ENCODE data around the gene SENP3.

The SENP3 gene

DNA sequence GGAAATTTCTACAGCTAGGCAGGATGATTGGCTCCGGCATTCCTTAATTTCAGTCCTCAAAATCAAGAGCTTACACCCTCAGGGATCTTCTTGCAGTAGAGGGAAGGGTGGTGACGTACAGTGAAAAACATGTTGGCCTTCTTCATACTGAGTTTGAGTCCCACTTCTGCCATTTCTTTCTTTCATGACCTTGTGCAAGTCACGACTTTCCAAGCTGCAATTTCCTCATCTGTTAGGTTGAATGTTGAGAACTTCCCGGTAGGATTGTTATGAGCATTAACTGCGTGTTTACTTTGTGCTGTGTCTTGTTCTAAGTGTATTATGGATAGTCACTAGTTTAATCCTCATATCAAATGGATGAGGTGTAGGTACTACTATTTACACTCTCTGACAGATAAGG is 7.9 kb downstream of the SENP3 start:
- 80% methylated on average over 1 of the region's 5 CpGs; no CpG with 5 or more reads in 1 of the 2 experiments for WGBS, 2 experiments (ENCODE audit: insufficient coverage in 2 of 2)
- H3K4me1 ChIP-seq (ENCODE audit: control insufficient read depth, insufficient read depth, low read length, poor library complexity, severe bottlenecking) = peaks cover 14% of the 10 kb centered on the region
- no peaks in the 10 kb centered on the region for H3K9me3 ChIP-seq (ENCODE audit: control insufficient read depth, low read length)
- peaks cover 77% of the 10 kb centered on the region for H3K36me3 ChIP-seq (ENCODE audit: control insufficient read depth, insufficient read depth, low read length)
- H3K4me3 ChIP-seq (ENCODE audit: extremely low read depth, insufficient read depth, low read length, poor library complexity, severe bottlenecking) = no peak overlapping the region
- no peak overlapping the region for H3K27ac ChIP-seq (ENCODE audit: low read depth, low read length, severe bottlenecking)

DNA sequence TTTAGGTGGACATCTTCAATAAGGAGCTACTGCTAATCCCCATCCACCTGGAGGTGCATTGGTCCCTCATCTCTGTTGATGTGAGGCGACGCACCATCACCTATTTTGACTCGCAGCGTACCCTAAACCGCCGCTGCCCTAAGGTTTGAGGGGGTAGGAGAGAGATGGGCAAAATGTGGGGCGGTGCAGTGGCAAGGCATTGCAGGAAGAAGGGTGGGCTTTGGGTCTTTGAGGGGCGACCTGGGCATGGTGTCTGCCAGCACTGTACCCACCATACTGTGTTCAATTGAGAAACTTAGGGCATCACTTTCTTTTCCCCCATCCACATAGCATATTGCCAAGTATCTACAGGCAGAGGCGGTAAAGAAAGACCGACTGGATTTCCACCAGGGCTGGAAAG is 8.6 kb downstream of the SENP3 start:
- 94 to 99% methylated on average over 2 to 8 of the region's 10 CpGs for WGBS, 2 experiments (ENCODE audit: insufficient coverage in 2 of 2)
- H3K27ac ChIP-seq (ENCODE audit: low read depth, low read length, severe bottlenecking) = no peak overlapping the region
- H3K9me3 ChIP-seq (ENCODE audit: control insufficient read depth, low read length) = no peaks in the 10 kb centered on the region
- no peak overlapping the region for H3K4me3 ChIP-seq (ENCODE audit: extremely low read depth, insufficient read depth, low read length, poor library complexity, severe bottlenecking)
- H3K36me3 ChIP-seq (ENCODE audit: control insufficient read depth, insufficient read depth, low read length) = peaks cover 77% of the 10 kb centered on the region
- H3K4me1 ChIP-seq (ENCODE audit: control insufficient read depth, insufficient read depth, low read length, poor library complexity, severe bottlenecking) = peaks cover 22% of the 10 kb centered on the region

DNA sequence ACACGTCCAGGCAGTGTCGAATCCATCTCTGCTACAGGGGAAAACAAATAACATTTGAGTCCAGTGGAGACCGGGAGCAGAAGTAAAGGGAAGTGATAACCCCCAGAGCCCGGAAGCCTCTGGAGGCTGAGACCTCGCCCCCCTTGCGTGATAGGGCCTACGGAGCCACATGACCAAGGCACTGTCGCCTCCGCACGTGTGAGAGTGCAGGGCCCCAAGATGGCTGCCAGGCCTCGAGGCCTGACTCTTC is 10.5 kb downstream of the SENP3 start:
- peaks cover 26% of the 10 kb centered on the region for H3K4me1 ChIP-seq (ENCODE audit: control insufficient read depth, insufficient read depth, low read length, poor library complexity, severe bottlenecking)
- WGBS, 2 experiments (ENCODE audit: insufficient coverage in 2 of 2) = 0 to 1% methylated on average over 9 to 11 of the region's 11 CpGs
- H3K36me3 ChIP-seq (ENCODE audit: control insufficient read depth, insufficient read depth, low read length) = peaks cover 77% of the 10 kb centered on the region

DNA sequence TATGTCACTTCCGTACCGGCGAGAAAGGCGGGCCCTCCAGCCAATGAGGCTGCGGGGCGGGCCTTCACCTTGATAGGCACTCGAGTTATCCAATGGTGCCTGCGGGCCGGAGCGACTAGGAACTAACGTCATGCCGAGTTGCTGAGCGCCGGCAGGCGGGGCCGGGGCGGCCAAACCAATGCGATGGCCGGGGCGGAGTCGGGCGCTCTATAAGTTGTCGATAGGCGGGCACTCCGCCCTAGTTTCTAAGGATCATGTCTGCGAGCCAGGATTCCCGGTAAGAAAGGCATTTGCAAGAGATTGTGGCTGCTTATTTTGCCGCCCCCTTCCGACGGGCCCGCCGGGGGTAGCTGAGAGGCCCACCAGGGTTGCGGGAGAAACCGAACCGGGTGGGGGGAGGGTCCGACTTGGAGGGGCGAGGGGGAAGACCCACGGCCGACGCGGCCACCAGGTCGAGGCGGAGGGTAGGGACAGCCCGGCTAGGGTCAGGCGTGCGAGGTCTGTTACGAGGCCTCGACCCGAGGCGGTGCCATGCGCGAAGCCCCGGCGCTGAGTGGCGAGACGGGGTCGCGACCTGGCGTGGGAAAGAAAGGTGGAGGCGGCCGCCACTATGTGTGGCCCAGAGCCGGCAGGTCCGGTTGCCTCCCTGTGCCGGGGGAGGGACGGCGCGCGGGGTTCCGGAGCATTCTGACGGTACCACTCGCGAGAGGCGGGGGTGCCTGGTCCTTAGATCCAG is 11.0 kb downstream of the SENP3 start:
- Histone ChIP-seq H3K4me1 (ENCODE audit: control insufficient read depth, insufficient read depth, low read length, poor library complexity, severe bottlenecking) (peaks cover 27% of the 10 kb centered on the region), H3K27ac (ENCODE audit: low read depth, low read length, severe bottlenecking) (peak overlapping the region; percentile 96), H3K36me3 (ENCODE audit: control insufficient read depth, insufficient read depth, low read length) (peaks cover 78% of the 10 kb centered on the region), H3K4me3 (ENCODE audit: extremely low read depth, insufficient read depth, low read length, poor library complexity, severe bottlenecking) (peak overlapping the region; percentile 99), H3K9me3 (ENCODE audit: control insufficient read depth, low read length) (no peaks in the 10 kb centered on the region)
- 0 to 1% methylated on average over 67 of the region's 73 CpGs for WGBS, 2 experiments (ENCODE audit: insufficient coverage in 2 of 2)

More for the DNA sequence above, 10.5 kb downstream of the SENP3 start:
- Histone ChIP-seq H3K27ac (ENCODE audit: low read depth, low read length, severe bottlenecking) (peak overlapping the region; percentile 89), H3K9me3 (ENCODE audit: control insufficient read depth, low read length) (no peaks in the 10 kb centered on the region), H3K4me3 (ENCODE audit: extremely low read depth, insufficient read depth, low read length, poor library complexity, severe bottlenecking) (peak overlapping the region; percentile 49)

DNA sequence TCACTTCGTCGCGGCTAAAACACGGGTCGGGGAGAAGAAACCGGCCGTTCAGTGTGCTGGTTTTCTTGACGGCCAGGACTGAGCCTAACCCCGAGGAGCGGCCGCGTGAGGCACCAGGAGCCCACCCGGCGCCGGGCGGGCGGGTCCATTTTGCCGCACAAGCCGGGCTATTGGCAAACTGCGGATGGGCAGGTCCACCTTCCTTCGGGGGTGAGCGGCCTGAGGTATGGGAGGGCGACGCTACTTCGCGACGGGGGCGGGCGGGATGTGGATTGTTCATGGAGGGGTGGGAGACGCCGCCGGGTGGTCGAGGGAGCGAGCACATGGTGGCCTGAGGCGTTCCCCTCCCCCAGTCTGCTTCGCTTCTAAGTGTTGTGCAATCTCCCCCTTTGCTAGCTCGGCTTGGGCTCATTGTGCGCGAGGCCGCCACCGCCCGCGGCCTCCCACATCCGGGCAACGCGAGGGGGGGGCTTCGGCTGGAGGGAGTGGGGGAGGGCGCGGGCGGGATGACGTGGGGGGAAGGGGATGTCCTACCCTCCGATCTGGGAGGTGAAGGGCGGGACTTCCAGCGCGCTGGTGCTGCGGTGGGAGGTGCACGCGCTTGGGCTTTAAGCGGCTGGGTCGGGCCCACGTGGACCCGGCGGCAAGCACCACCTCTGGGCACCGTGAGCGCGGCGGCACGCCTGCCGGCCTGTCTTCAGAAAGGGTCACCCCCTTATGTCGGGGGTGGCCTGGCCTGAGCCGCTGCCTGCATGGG is 11.8 kb downstream of the SENP3 start:
- 0 to 1% methylated on average over 43 to 45 of the region's 71 CpGs for WGBS, 2 experiments (ENCODE audit: insufficient coverage in 2 of 2)
- peak overlapping the region; percentile 99 for H3K4me3 ChIP-seq (ENCODE audit: extremely low read depth, insufficient read depth, low read length, poor library complexity, severe bottlenecking)
- no peaks in the 10 kb centered on the region for H3K9me3 ChIP-seq (ENCODE audit: control insufficient read depth, low read length)
- H3K4me1 ChIP-seq (ENCODE audit: control insufficient read depth, insufficient read depth, low read length, poor library complexity, severe bottlenecking) = peaks cover 29% of the 10 kb centered on the region
- H3K36me3 ChIP-seq (ENCODE audit: control insufficient read depth, insufficient read depth, low read length) = peaks cover 82% of the 10 kb centered on the region
- H3K27ac ChIP-seq (ENCODE audit: low read depth, low read length, severe bottlenecking) = peak overlapping the region; percentile 96

DNA sequence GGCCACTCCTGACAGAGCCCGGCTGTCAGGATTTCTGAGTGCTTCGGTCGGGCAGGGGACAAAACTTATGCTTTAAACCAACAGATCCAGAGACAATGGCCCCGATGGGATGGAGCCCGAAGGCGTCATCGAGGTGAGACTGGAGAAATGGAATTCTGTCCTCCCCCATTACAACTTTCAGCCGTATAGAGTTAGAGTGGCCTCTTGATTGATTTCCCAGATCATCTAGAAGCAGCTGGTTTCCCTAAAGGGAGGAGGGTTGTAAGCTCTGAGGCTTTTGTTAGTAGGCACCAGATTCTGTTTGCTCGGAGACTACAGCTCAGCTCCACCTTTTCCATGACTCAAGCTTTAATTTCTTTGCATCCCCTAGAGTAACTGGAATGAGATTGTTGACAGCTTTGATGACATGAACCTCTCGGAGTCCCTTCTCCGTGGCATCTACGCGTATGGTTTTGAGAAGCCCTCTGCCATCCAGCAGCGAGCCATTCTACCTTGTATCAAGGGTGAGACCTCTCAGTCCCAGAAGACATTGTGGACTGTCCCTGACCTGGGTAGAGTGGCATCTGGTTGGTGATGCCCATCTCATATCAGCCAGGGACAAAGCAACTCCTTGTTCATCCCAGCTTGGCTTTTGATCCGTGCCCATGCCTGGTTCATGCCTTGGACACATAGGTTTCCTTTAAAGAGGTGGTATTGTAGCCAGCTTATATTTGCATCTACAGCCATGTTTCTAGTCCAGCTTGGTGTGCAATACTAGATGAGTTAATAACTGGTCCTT is 12.6 kb downstream of the SENP3 start:
- H3K36me3 ChIP-seq (ENCODE audit: control insufficient read depth, insufficient read depth, low read length) = peaks cover 82% of the 10 kb centered on the region
- WGBS, 2 experiments (ENCODE audit: insufficient coverage in 2 of 2) = 25 to 31% methylated on average over 9 to 10 of the region's 15 CpGs
- peak overlapping the region; percentile 96 for H3K27ac ChIP-seq (ENCODE audit: low read depth, low read length, severe bottlenecking)
- H3K4me3 ChIP-seq (ENCODE audit: extremely low read depth, insufficient read depth, low read length, poor library complexity, severe bottlenecking) = peak overlapping the region; percentile 99
- no peaks in the 10 kb centered on the region for H3K9me3 ChIP-seq (ENCODE audit: control insufficient read depth, low read length)
- H3K4me1 ChIP-seq (ENCODE audit: control insufficient read depth, insufficient read depth, low read length, poor library complexity, severe bottlenecking) = peaks cover 37% of the 10 kb centered on the region

DNA sequence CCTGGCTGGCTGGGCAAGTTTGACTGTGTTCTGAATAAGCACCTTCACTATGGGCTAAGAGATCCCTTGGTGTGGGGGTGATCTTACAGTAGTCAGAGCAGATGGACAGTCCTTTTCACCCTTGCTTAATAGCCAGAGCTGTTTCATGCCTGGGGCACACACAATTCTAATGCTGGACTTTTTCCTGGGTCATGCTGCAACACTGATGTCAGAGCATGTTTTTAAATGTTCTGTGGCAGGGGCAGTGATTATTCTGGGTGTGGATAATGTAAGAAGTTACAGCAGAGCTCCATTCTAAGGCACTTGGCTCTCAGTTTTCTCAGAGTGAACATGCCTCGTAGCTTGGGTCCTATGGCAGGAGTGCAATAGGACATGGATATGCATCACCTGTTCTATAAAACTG is 13.8 kb downstream of the SENP3 start:
- H3K9me3 ChIP-seq (ENCODE audit: control insufficient read depth, low read length) = no peaks in the 10 kb centered on the region
- H3K4me1 ChIP-seq (ENCODE audit: control insufficient read depth, insufficient read depth, low read length, poor library complexity, severe bottlenecking) = peaks cover 40% of the 10 kb centered on the region
- peaks cover 79% of the 10 kb centered on the region for H3K36me3 ChIP-seq (ENCODE audit: control insufficient read depth, insufficient read depth, low read length)
- H3K4me3 ChIP-seq (ENCODE audit: extremely low read depth, insufficient read depth, low read length, poor library complexity, severe bottlenecking) = peak overlapping the region; percentile 99
- H3K27ac ChIP-seq (ENCODE audit: low read depth, low read length, severe bottlenecking) = peak overlapping the region; percentile 20
- 90 to 100% methylated on average over 1 of the region's 1 CpG for WGBS, 2 experiments (ENCODE audit: insufficient coverage in 2 of 2)

DNA sequence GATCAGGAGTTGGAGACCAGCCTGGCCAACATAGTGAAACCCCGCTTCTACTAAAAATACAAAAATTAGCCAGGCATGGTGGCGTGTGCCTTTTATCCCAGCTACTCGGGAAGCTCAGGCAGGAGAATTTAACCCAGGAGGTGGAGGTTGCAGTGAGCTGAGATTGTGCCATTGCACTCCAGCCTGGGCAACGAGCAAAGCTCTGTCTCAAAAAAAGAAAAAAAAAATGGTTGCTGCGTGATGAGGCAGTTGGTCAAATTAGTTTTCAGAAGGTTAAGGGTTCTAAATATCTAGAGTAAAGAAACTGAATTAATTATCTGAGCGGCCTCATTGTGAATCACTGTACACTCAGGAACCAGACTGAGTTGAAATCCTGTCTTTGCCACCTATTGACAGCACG is 14.2 kb downstream of the SENP3 start:
- WGBS, 2 experiments (ENCODE audit: insufficient coverage in 2 of 2) = 96 to 100% methylated on average over 5 to 7 of the region's 7 CpGs
- Histone ChIP-seq H3K36me3 (ENCODE audit: control insufficient read depth, insufficient read depth, low read length) (peaks cover 74% of the 10 kb centered on the region), H3K27ac (ENCODE audit: low read depth, low read length, severe bottlenecking) (peak overlapping the region; percentile 20), H3K9me3 (ENCODE audit: control insufficient read depth, low read length) (no peaks in the 10 kb centered on the region), H3K4me3 (ENCODE audit: extremely low read depth, insufficient read depth, low read length, poor library complexity, severe bottlenecking) (no peak overlapping the region), H3K4me1 (ENCODE audit: control insufficient read depth, insufficient read depth, low read length, poor library complexity, severe bottlenecking) (peaks cover 36% of the 10 kb centered on the region)

DNA sequence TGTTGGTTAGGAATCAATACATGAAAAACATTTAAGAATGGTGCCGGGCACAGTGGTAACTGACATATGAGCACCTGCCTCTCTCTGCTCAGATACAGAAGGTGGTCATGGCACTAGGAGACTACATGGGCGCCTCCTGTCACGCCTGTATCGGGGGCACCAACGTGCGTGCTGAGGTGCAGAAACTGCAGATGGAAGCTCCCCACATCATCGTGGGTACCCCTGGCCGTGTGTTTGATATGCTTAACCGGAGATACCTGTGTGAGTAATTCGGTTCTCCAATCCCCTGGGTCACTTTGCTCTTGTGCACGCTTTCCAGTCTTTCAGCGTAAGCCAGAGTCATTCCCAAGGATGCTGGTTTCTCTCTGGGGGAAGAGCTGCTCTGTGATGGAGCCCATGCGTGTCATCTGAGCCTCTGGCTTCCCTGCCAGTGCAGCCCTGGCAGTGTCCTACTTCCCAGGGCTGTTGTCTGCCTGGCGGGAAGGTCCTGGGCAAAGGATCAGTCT is 14.8 kb downstream of the SENP3 start:
- peaks cover 73% of the 10 kb centered on the region for H3K36me3 ChIP-seq (ENCODE audit: control insufficient read depth, insufficient read depth, low read length)
- no peaks in the 10 kb centered on the region for H3K9me3 ChIP-seq (ENCODE audit: control insufficient read depth, low read length)
- no peak overlapping the region for H3K4me3 ChIP-seq (ENCODE audit: extremely low read depth, insufficient read depth, low read length, poor library complexity, severe bottlenecking)
- H3K4me1 ChIP-seq (ENCODE audit: control insufficient read depth, insufficient read depth, low read length, poor library complexity, severe bottlenecking) = peaks cover 33% of the 10 kb centered on the region
- no peak overlapping the region for H3K27ac ChIP-seq (ENCODE audit: low read depth, low read length, severe bottlenecking)
- WGBS, 2 experiments (ENCODE audit: insufficient coverage in 2 of 2) = 94 to 97% methylated on average over 14 of the region's 14 CpGs

DNA sequence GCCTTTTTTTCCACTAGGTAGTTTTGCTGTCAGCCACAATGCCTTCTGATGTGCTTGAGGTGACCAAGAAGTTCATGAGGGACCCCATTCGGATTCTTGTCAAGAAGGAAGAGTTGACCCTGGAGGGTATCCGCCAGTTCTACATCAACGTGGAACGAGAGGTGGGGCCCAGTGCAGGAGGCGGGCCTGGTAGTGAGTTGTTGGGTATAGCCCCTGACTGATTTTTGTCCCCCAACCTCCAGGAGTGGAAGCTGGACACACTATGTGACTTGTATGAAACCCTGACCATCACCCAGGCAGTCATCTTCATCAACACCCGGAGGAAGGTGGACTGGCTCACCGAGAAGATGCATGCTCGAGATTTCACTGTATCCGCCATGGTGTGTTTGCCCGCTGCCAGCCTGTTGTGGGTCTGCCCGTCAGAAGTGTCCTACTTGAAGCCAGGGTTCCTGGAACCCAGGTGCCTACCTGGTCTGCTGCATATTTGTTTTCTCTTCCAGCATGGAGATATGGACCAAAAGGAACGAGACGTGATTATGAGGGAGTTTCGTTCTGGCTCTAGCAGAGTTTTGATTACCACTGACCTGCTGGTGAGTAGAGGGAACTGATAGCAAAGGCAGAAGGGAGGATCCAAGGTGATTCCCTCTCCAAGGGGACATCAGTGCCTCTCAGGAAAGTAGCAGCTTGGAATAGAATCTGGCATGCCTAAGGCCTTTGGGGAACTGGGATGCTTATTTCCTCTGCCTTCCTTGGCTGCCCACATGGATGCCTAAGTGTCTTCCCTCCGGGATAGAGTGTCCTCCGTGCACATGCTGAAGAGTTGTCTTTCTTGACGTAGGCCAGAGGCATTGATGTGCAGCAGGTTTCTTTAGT is 15.8 kb downstream of the SENP3 start:
- Histone ChIP-seq H3K4me3 (ENCODE audit: extremely low read depth, insufficient read depth, low read length, poor library complexity, severe bottlenecking) (no peak overlapping the region), H3K27ac (ENCODE audit: low read depth, low read length, severe bottlenecking) (peak overlapping the region; percentile 5), H3K4me1 (ENCODE audit: control insufficient read depth, insufficient read depth, low read length, poor library complexity, severe bottlenecking) (peaks cover 32% of the 10 kb centered on the region), H3K36me3 (ENCODE audit: control insufficient read depth, insufficient read depth, low read length) (peaks cover 72% of the 10 kb centered on the region), H3K9me3 (ENCODE audit: control insufficient read depth, low read length) (no peaks in the 10 kb centered on the region)
- 97 to 98% methylated on average over 14 to 17 of the region's 17 CpGs for WGBS, 2 experiments (ENCODE audit: insufficient coverage in 2 of 2)
